PC-9 (cell line): ENCODE data around the gene ZNF146. TPM values are rescaled to one million over a fixed set of nuclear protein-coding genes. Genes with fewer than 3 reads are reported as not detected.
A peak's percentile ranks its signal among the peaks of the same experiment; 100 is the strongest.
"Not testable (repeated sequence)": the region's sequence is repeated elsewhere in the genome, so short reads cannot be mapped to it uniquely, and the experiment has no call there.

Source experiments
- BruUV-seq: library from RNA; stranded (reverse); fragments of 400-500 nt; replicated peaks from 2 replicates; lab custom pipeline; 2021; lab: Mats Ljungman, UMichigan
- CTCF ChIA-PET: fragments of 300-600 bp; sonication (Branson Sonifier 250); formaldehyde crosslinking; loops from one replicate; lab custom pipeline; 2022; ENCODE audit warnings: antibody characterized with exemption; lab: Charles Lee
- POLR2A ChIA-PET: fragments of 300-600 bp; sonication (Branson Sonifier 250); formaldehyde crosslinking; loops from one replicate; lab custom pipeline; 2022; ENCODE audit warnings: antibody characterized with exemption; ENCODE audit not compliant: unreplicated experiment; lab: Charles Lee
- DNase-seq, 2 experiments: peaks; one replicate each; pipeline versions ENCODE4 v3.0.0 to v3.0.0-alpha.2; 2015 to 2022; ENCODE audit warnings: mixed read lengths in 1 of 2
- H2AFZ ChIP-seq: fragments of 200-600 bp; sonication (generic); 2 replicates; pipeline ENCODE4 v1.8.1; 2017; ENCODE audit warnings: antibody characterized with exemption
- H3F3A ChIP-seq: fragments of 200-600 bp; sonication (generic); 2 replicates; pipeline ENCODE4 v1.8.1; 2017; ENCODE audit warnings: antibody characterized with exemption, mild to moderate bottlenecking, low read depth; ENCODE audit not compliant: insufficient read depth
- H3K27ac ChIP-seq: fragments of 200-600 bp; sonication (generic); 2 replicates; pipeline ENCODE4 v1.6.1; 2016; ENCODE audit warnings: mixed run types
- H3K27me3 ChIP-seq: fragments of 200-600 bp; sonication (generic); 2 replicates; pipeline ENCODE4 v1.6.1; 2016; ENCODE audit warnings: low read depth, mixed run types; ENCODE audit not compliant: insufficient read depth
- H3K36me3 ChIP-seq: fragments of 200-600 bp; sonication (generic); 2 replicates; pipeline ENCODE4 v1.6.1; 2016; ENCODE audit warnings: low read depth, mixed run types
- H3K4me1 ChIP-seq: fragments of 200-600 bp; sonication (generic); replicated peaks from 2 replicates; pipeline ENCODE4 v1.6.1; 2016; ENCODE audit warnings: mixed run types; ENCODE audit not compliant: insufficient read depth
- H3K4me2 ChIP-seq: fragments of 200-600 bp; sonication (generic); 2 replicates; pipeline ENCODE4 v1.6.1; 2017; ENCODE audit warnings: mixed run types
- H3K4me3 ChIP-seq: fragments of 200-600 bp; sonication (generic); 2 replicates; pipeline ENCODE4 v1.6.1; 2016; ENCODE audit warnings: mixed run types
- H3K79me2 ChIP-seq: fragments of 200-600 bp; sonication (generic); 2 replicates; pipeline ENCODE4 v1.6.1; 2017; ENCODE audit warnings: low read depth, mixed run types
- H3K9me2 ChIP-seq: fragments of 200-600 bp; sonication (generic); 2 replicates; pipeline ENCODE4 v1.8.1; 2017; ENCODE audit warnings: mild to moderate bottlenecking; ENCODE audit not compliant: insufficient read depth
- H3K9me3 ChIP-seq: fragments of 200-600 bp; sonication (generic); 2 replicates; pipeline ENCODE4 v1.8.1; 2016; ENCODE audit warnings: low read depth; ENCODE audit not compliant: insufficient read depth
- H4K20me1 ChIP-seq: fragments of 200-600 bp; sonication (generic); 2 replicates; pipeline ENCODE4 v1.8.1; 2017; ENCODE audit not compliant: insufficient read depth
- CTCF ChIP-seq: fragments of 200-600 bp; sonication (generic); conservative IDR thresholded peaks from 2 replicates; pipeline ENCODE4 v1.6.1; 2017; ENCODE audit warnings: mixed run types, antibody characterized with exemption, mild to moderate bottlenecking, moderate library complexity
- EZH2 ChIP-seq: fragments of 200-600 bp; sonication (generic); IDR thresholded peaks from 2 replicates; pipeline ENCODE4 v1.8.0; 2017; ENCODE audit warnings: antibody characterized with exemption, low read depth
- intact Hi-C: fragments of 100-400 bp; cut with micrococcal nuclease; formaldehyde crosslinking; loops from one replicate; pipeline ENCODE4 v1.10.0; 2022; ENCODE audit not compliant: unreplicated experiment
- total RNA-seq: library from RNA; stranded (reverse); gene quantifications from 2 replicates; pipeline ENCODE4 v1.2.3, GENCODE V29; 2021

The ZNF146 gene
- total RNA-seq, 1 experiment from 2014 or later: 53.1 TPM

GRCh38 chr19:36183245-36183628 lies 31.7 kb upstream of the ZNF146 start:
- Histone ChIP-seq H3K4me1 (no peaks in the 10 kb centered on the region), H3K4me3 (no peak overlapping the region), H3F3A (no peaks in the 10 kb centered on the region), H3K79me2 (no peaks in the 10 kb centered on the region), H2AFZ (no peak overlapping the region), H3K27me3 (no peaks in the 10 kb centered on the region), H3K9me2 (no peaks in the 10 kb centered on the region), H4K20me1 (no peaks in the 10 kb centered on the region), H3K36me3 (0 out of 2 replicates have a peak, but pooled peaks cover 5% of the 10 kb centered on the region), H3K27ac (no peak overlapping the region), H3K4me2 (no peak overlapping the region), H3K9me3 (no peaks in the 10 kb centered on the region)
- intact Hi-C loops: no loop called here
- POLR2A ChIA-PET: interaction anchor here (0.6 to 0.7 kb wide), 2 partner anchors 22 to 55 kb away, joined by 3 to 4 read pairs; no protein-coding TSS in a partner anchor
- TSS peak; percentile 34 for BruUV-seq
- CTCF ChIA-PET: no interaction called here
- TF ChIP-seq EZH2: no peak
- TF ChIP-seq CTCF: no peak
- DNase-seq: no peak

- H3K9me2 ChIP-seq, H2AFZ ChIP-seq, H3K9me3 ChIP-seq, DNase-seq, intact Hi-C loops, BruUV-seq, H3K36me3 ChIP-seq, H4K20me1 ChIP-seq, H3K4me2 ChIP-seq, H3K79me2 ChIP-seq, H3K4me1 ChIP-seq, POLR2A ChIA-PET, CTCF ChIA-PET, H3F3A ChIP-seq, H3K27ac ChIP-seq, H3K4me3 ChIP-seq, H3K27me3 ChIP-seq: not testable (repeated sequence)
Measured at GRCh38 chr19:36186722-36187121, 28.2 kb upstream of the ZNF146 start.

GRCh38 chr19:36196249-36196648 lies 18.7 kb upstream of the ZNF146 start:
- CTCF ChIA-PET: no interaction called here
- H3K4me1 ChIP-seq: no peaks in the 10 kb centered on the region

GRCh38 chr19:36198119-36198518 lies 16.8 kb upstream of the ZNF146 start:
- Histone ChIP-seq H3K9me3 (no peaks in the 10 kb centered on the region), H3K79me2 (no peaks in the 10 kb centered on the region), H3K27ac (no peak overlapping the region), H3K36me3 (no peaks in the 10 kb centered on the region), H3K4me2 (no peak overlapping the region), H3K27me3 (no peaks in the 10 kb centered on the region), H3K4me3 (no peak overlapping the region), H4K20me1 (no peaks in the 10 kb centered on the region), H3K4me1 (no peaks in the 10 kb centered on the region), H2AFZ (no peak overlapping the region), H3F3A (no peaks in the 10 kb centered on the region), H3K9me2 (no peaks in the 10 kb centered on the region)
- DNase-seq: no peak
- no TSS peak for BruUV-seq
- intact Hi-C loops: no loop called here
- ChIA-PET CTCF (no interaction called here), POLR2A (no interaction called here)
- TF ChIP-seq EZH2 (no peak), CTCF (no peak)

More at GRCh38 chr19:36196249-36196648, 18.7 kb upstream of the ZNF146 start:
- DNase-seq: no peak
- no peaks in the 10 kb centered on the region for H3K27me3 ChIP-seq
- no peaks in the 10 kb centered on the region for H3F3A ChIP-seq
- no peaks in the 10 kb centered on the region for H3K9me2 ChIP-seq
- H3K79me2 ChIP-seq: no peaks in the 10 kb centered on the region
- POLR2A ChIA-PET: no interaction called here
- H3K27ac ChIP-seq: no peak overlapping the region
- no peaks in the 10 kb centered on the region for H3K9me3 ChIP-seq
- H3K4me2 ChIP-seq: no peak overlapping the region
- no peak for TF ChIP-seq EZH2
- no peak overlapping the region for H2AFZ ChIP-seq
- intact Hi-C loops: no loop called here
- no peaks in the 10 kb centered on the region for H3K36me3 ChIP-seq
- no peak overlapping the region for H3K4me3 ChIP-seq
- no peaks in the 10 kb centered on the region for H4K20me1 ChIP-seq
- BruUV-seq: no TSS peak
